WI38 (cell line): Measurements from ENCODE around the gene MIS18A.

Source experiments
- H3K4me3 ChIP-seq: 2 replicates; pipeline ENCODE4 v1.5.1; 2011; ENCODE audit warnings: low read depth, mild to moderate bottlenecking, control low read depth, low read length
- TF ChIP-seq, protein P1 (sequence below): IDR thresholded peaks from 2 replicates; pipeline ENCODE4 v1.5.1; 2012; ENCODE audit warnings: low read depth, mild to moderate bottlenecking, control low read depth, low read length

The MIS18A gene

GRCh38 chr21:32320059-32320458 lies 41.2 kb upstream of the MIS18A start:
- H3K4me3 ChIP-seq: no peak overlapping the region
- TF ChIP-seq, protein P1, sequence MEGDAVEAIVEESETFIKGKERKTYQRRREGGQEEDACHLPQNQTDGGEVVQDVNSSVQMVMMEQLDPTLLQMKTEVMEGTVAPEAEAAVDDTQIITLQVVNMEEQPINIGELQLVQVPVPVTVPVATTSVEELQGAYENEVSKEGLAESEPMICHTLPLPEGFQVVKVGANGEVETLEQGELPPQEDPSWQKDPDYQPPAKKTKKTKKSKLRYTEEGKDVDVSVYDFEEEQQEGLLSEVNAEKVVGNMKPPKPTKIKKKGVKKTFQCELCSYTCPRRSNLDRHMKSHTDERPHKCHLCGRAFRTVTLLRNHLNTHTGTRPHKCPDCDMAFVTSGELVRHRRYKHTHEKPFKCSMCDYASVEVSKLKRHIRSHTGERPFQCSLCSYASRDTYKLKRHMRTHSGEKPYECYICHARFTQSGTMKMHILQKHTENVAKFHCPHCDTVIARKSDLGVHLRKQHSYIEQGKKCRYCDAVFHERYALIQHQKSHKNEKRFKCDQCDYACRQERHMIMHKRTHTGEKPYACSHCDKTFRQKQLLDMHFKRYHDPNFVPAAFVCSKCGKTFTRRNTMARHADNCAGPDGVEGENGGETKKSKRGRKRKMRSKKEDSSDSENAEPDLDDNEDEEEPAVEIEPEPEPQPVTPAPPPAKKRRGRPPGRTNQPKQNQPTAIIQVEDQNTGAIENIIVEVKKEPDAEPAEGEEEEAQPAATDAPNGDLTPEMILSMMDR: no peak

GRCh38 chr21:32319012-32319411 lies 40.2 kb upstream of the MIS18A start:
- no peak overlapping the region for H3K4me3 ChIP-seq

GRCh38 chr21:32317726-32318125 lies 38.9 kb upstream of the MIS18A start:
- H3K4me3 ChIP-seq: no peak overlapping the region
- TF ChIP-seq, protein P1: no peak

More at GRCh38 chr21:32319012-32319411, 40.2 kb upstream of the MIS18A start:
- TF ChIP-seq, protein P1: no peak

DNA sequence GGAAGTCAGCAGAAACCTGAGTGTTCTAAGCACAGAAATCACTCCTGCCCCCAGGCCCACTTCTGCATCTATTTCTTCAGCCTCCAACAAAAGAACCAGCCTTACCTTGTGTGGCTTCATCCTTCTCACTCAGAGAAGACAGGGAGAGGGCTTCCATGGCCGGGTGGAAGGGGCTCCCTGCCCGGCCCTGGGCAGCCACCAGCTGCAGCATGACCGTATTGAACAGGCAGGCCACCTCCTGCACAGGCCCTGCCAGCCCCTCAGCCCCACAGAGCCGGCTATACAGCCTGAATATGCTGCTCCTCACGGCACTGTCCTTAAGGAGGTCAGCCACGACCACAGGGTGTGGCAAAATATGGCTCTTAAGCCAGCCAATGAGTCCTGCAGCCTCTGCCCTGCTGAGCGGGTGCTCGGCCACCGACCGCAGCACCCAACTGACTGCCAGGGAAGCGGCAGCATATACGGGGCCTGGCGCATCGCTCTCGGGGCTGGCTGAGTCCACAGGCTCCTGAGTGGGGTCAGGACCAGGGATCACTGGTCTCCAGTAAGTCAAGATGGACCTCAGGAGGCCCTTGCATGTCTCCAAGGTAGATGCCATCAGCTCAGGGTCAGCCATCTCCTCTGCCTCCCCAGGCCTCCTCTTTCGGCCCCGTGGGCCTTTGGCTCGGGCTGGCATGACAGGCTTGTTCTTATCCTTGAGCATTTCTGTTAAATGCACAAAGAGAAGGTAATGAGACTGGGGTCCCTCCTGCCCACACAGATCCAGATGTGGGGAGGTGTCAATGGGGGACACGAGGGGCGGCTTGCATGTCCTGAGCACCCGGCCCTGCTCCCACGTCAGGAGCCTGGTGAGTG lies 37.7 kb upstream of the MIS18A start:
- no peak overlapping the region for H3K4me3 ChIP-seq
- TF ChIP-seq, protein P1: no peak

- TF ChIP-seq, protein P1: no peak
- H3K4me3 ChIP-seq: no peak overlapping the region
These were observed 36.8 kb upstream of the MIS18A start for GRCh38 chr21:32315511-32316281.

DNA sequence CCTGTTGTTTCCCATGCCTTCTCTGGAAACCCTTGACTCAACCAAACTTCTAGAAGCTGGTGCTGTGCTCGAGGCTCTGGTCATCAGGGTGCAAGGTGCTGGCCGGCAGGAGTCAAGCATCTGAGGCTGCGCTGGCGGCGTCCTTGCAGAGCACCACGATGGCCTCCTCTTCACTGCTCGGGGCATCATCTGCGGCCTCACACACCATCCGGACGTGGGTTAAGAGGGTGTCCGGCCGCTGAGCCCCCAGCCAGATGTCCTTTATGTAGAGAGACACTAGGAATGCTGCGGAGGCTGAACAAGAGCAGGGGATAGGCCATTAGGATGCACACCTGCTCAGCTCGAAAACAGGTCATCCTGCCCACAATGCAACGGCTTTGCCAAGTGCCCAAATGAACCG lies 36.0 kb upstream of the MIS18A start:
- TF ChIP-seq, protein P1: no peak
- H3K4me3 ChIP-seq: no peak overlapping the region

DNA sequence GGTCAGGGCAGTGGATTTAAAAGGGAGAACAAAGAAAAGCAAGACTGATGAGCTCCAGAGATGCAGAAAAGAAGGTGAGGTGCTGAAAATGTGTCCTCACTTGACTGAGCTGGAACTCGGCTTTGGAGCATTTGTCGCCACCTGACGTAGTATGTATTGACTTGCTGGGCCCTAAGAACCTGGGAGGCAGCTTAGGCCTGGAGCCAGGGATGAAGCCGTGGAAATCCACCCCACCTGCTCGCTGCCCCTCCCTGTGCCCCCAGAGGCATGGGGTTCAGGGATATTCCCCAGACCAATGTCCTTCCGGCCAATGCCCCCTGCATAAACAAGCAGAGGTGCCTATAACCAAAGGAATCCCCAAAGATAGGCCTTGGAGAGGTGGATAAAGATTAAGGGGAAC lies 34.1 kb upstream of the MIS18A start:
- no peak overlapping the region for H3K4me3 ChIP-seq
- TF ChIP-seq, protein P1: no peak
